Right cardiac atrium (tissue), 5 donors: ENCODE data around the gene CEP170B. TPM values are rescaled to one million over a fixed set of nuclear protein-coding genes. Genes with fewer than 3 reads are reported as not detected.

Experiments
- ATAC-seq, 2 donors: fragments of 200-7000 bp; cut with Tn5 transposase; one replicate each; pipeline versions ENCODE4 v1.8.0 to v1.9.1; 2020; ENCODE audit warnings: moderate library complexity in 2 of 2, mild to moderate bottlenecking in 1 of 2
- DNase-seq, 3 donors: peaks; one replicate each; pipeline ENCODE4 v3.0.0-alpha.2; 2020
- H3K27ac ChIP-seq: one replicate; pipeline ENCODE4 v1.5.1; 2013; ENCODE audit warnings: mild to moderate bottlenecking, low read length, control low read depth, moderate library complexity
- H3K27me3 ChIP-seq: one replicate; pipeline ENCODE4 v1.6.1; 2013; ENCODE audit not compliant: control insufficient read depth, insufficient read depth
- H3K4me1 ChIP-seq: one replicate; pipeline ENCODE4 v1.6.1; 2013; ENCODE audit warnings: low read length; ENCODE audit not compliant: control insufficient read depth, insufficient read depth
- H3K4me3 ChIP-seq: one replicate; pipeline ENCODE4 v1.5.1; 2013; ENCODE audit warnings: low read length, control low read depth
- H3K9me3 ChIP-seq: one replicate; pipeline ENCODE4 v1.6.1; 2013; ENCODE audit warnings: low read length; ENCODE audit not compliant: control insufficient read depth
- WGBS: extraction: QIAGEN DNeasy Blood & Tissue Kit; methylation state at CpG from one replicate; pipeline ENCODE4 v1.1.7; 2013; 5-methylcytosine and 5-hydroxymethylcytosine counted together
- intact Hi-C, 4 donors: fragments of 100-400 bp; cut with DNase I; formaldehyde crosslinking; loops; one replicate each; pipeline versions ENCODE4 v1.11.0 to v1.14.0; 2022 to 2023
- long read RNA-seq, 4 donors: library from polyadenylated mRNA; unstranded; transcript quantifications; one replicate each; pipeline ENCODE4 v2.0.0, GENCODE V29; 2020 to 2021
- polyA plus RNA-seq: library from polyadenylated mRNA; stranded (reverse); fragments of 200-250 nt; gene quantifications from one replicate; pipeline ENCODE4 v1.2.3, GENCODE V29; 2013
- total RNA-seq, 4 donors: library from RNA; stranded (reverse); fragmentation: NEBNext Ultra II Directional; extraction: Animal tissue kit (Norgen Biotek cat#: 25700); gene quantifications; one replicate each; pipeline ENCODE4 v1.2.1, GENCODE V29; 2021
- donor health status: healthy with polysubstance abuse.
- donor health status: DM: no; HTN: yes; CAD: no.
- donor health status: DM: no; HTN: no; CAD: no.
- donor health status: DM: no; HTN: yes; CAD: no; lungs with severe emphysema.
- donor health status: DM: yes; HTN: yes; CAD: no.

The CEP170B gene
- total RNA-seq (10 to 100 TPM; 10.4 to 19.1 (median 11.9) TPM), polyA plus RNA-seq (8.4 TPM)
- long read RNA-seq, donor 1, partial matches to known transcripts, result 17 of 17 reads
- long read RNA-seq, donor 1, other reads (novel, unspliced or antisense), result 0 of 17 reads
- long read RNA-seq, donor 2, partial matches to known transcripts, result 4 of 8 reads
- long read RNA-seq, donor 2, other reads (novel, unspliced or antisense), result 4 of 8 reads
- long read RNA-seq, donor 3, partial matches to known transcripts, result 7 of 13 reads
- long read RNA-seq, donor 3, other reads (novel, unspliced or antisense), result 6 of 13 reads
- long read RNA-seq, donor 4, partial matches to known transcripts, result 3 of 5 reads
- long read RNA-seq, donor 4, other reads (novel, unspliced or antisense), result 2 of 5 reads

DNA sequence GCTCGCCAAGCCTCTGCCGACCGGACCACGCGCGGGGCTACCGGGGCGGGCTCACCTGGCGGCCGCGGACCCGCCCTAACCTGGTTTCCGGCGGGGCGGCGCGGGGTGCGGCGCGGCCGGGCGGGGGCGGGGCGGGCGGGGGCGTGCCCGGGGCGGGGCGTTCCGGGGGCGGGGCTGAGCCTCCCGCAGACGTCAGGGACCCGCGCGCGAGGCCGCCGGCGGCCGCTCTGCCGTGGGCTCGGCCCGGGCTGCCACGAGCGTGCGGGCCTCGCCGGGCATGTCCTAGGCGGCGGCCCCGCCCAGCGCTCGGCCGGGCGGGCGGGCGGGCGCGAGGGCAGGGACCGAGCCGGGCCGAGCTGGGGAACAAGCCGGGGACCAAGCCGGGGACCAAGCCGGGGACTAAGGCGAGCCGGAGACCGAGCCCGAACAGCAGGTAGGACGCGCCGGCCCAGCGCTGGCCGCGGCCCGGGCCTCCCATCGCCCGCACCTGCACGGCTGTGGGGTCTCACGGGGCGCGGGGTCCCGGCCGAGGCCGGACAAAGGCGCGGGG is at the start of gene CEP170B:
Gene CEP170B (plus strand): TSS at position 188 of the 550 bp plus-strand sequence. CDS start 3,183 bp downstream, outside the sequence.
- H3K9me3 ChIP-seq, result no peaks in the 10 kb centered on the region
- H3K27ac ChIP-seq, result no peak within 1 kb of the TSS
- peak within 1 kb of the TSS; percentile 77 for H3K4me3 ChIP-seq
- ATAC-seq, result peak; percentile 39 to 65
- no peaks in the 10 kb centered on the region for H3K27me3 ChIP-seq
- DNase-seq, result peak; percentile 55 to 79 (median 78)
- no peaks in the 10 kb centered on the region for H3K4me1 ChIP-seq
- intact Hi-C loops, result no loop called here
- under 1% methylated on average over 88 of the region's 88 CpGs for WGBS

DNA sequence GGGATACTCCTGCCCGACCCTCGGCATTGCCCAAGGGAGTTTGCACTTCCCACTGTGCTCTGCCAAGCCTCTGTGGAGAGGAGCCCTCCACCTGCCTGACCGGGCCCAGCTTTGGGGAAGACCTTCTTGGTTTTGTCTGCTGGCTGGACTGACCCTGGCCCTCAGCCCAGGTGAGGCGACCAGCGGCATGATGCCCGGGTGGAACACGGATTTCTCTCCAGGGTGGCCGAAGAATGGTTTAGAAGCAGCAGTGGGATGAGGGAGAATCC is 48.5 kb upstream of the CEP170B start:
- ATAC-seq (no peak), DNase-seq (peak in 1 of 3 donors; percentile 70)
- H3K9me3 ChIP-seq, result no peaks in the 10 kb centered on the region
- peaks cover 3% of the 10 kb centered on the region for H3K4me1 ChIP-seq
- WGBS, result 1% methylated on average over 8 of the region's 8 CpGs
- H3K27me3 ChIP-seq, result no peaks in the 10 kb centered on the region
- peak overlapping the region; percentile 78 for H3K4me3 ChIP-seq
- intact Hi-C loops, result no loop called here
- peak overlapping the region; percentile 79 for H3K27ac ChIP-seq

DNA sequence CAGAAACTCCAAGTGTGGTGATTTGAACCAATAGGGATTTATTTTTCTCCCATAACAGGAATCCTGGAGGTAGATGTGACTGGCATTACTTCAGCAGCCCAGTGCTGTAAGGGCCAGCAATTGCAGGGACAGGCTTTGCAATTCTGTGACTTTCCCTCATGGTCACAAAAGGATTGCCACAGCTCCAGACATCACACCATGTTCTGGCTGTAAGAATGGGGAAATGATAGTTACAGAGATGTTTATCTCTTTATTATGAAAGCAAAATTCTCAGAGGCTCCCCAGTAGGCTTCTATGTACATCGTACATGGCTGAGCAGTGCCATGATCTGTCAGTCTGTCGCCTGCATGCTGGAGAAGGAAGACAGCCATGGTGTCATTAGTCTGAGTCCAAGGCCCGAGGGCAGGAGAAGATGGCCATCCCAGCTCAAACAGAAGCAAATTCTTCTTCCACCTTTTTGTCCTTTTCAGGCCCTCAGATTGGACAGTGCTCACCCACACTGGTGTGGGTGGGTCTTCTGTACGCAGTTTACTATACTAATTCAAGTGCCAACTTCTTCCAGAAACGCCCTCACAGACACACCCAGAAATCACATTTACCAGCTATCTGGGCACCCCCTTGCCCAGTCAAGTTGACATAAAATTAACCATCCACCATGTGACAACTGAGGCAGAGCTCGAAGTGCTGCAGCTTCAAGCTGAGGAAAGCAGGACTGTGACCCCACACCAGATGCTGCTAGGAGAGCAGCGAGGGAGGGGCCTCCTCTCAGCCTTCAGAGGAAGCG is 46.9 kb upstream of the CEP170B start:
- ATAC-seq, result no peak
- WGBS, result 94% methylated on average over 8 of the region's 8 CpGs
- no peaks in the 10 kb centered on the region for H3K9me3 ChIP-seq
- no peak overlapping the region for H3K27ac ChIP-seq
- peaks cover 3% of the 10 kb centered on the region for H3K4me1 ChIP-seq
- no peak for DNase-seq
- intact Hi-C loops, result no loop called here
- H3K27me3 ChIP-seq, result no peaks in the 10 kb centered on the region
- no peak overlapping the region for H3K4me3 ChIP-seq

DNA sequence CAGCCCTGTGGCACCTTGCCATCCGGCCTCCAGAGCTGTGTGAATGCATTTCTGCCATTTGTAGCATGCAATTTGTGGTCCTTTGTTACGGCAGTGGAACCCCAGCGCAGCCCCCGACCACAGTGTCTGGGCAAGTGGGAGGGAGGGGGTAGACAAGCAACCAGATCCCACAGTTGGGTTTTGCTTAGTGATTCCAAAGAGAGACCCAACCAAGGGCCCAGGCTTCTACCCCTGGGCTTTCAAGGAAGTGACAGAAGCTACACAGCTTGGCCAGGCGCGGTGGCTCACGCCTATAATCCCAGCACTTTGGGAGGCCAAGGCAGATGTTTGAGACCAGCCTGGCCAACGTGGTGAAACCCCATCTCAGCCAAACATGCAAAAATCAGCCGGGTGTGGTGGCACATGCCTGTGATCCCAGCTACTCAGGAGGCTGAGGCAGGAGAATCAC is 46.3 kb upstream of the CEP170B start:
- 91% methylated on average over 9 of the region's 9 CpGs for WGBS
- Histone ChIP-seq H3K9me3 (no peaks in the 10 kb centered on the region), H3K27me3 (no peaks in the 10 kb centered on the region), H3K4me1 (peaks cover 3% of the 10 kb centered on the region), H3K27ac (no peak overlapping the region), H3K4me3 (no peak overlapping the region)
- intact Hi-C loops, result no loop called here
- no peak for ATAC-seq
- DNase-seq, result peak in 2 of 3 donors; percentile 46 to 59

DNA sequence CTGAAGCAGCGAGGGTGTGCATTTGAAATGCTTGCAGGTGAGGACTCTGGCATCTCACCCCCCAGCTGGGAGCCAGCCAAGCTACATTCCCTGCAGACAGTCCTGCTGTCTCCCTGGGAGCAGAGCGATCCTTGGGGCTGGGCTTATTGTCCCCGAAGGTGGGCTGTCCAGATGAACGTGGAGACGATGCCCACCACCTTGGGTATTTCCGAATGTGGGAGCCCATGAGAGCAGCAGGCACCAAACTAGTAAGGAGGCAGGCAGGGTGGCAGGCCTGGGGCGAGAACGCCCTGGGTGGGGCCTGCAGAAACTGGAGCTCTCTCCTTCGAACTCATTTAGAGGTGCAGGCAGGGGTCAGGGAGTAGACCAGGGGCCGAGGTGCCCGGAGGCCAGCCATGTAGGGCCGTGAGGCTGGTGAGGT is 45.7 kb upstream of the CEP170B start:
- Histone ChIP-seq H3K4me1 (peaks cover 3% of the 10 kb centered on the region), H3K27me3 (no peaks in the 10 kb centered on the region), H3K4me3 (no peak overlapping the region), H3K27ac (no peak overlapping the region), H3K9me3 (no peaks in the 10 kb centered on the region)
- 87% methylated on average over 12 of the region's 12 CpGs for WGBS
- peak in 2 of 3 donors; percentile 21 to 40 for DNase-seq
- ATAC-seq, result no peak
- intact Hi-C loops, result no loop called here

DNA sequence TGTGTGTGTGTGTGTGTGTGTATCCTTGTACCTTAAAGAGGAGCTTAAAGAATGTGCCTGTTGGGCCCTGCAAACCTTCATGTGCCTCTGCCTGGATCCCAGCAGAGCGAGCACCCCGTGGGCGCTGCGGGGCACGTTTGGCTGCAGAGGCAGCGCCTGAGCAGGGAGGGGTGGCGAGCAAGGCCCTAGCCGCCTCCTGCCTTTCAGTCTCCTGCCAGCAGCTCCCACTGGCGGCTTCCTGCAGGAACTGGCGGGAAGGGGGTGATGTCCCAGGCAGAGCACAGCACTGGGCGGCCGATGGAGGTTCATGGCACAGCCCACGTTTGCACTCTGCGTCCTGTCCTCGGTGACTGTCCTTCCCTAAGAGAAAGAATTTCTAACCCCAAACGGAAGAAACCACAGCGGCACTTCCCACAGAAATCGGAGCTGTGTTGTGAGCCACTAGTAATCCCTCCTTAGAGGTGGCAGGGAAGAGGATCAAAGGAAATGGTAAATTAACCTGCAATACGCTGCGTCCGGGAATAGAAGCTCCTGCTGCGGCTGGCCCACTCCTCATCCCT is 44.3 kb upstream of the CEP170B start:
- Histone ChIP-seq H3K9me3 (no peaks in the 10 kb centered on the region), H3K27ac (no peak overlapping the region), H3K4me1 (peaks cover 4% of the 10 kb centered on the region), H3K27me3 (no peaks in the 10 kb centered on the region), H3K4me3 (no peak overlapping the region)
- intact Hi-C loops, result loop anchor here in 3 of 4 donors (5.0 kb wide), 1 partner anchor 53 kb away; no protein-coding TSS in a partner anchor
- DNase-seq, result peak; percentile 56 to 82 (median 81)
- WGBS, result 23% methylated on average over 22 of the region's 22 CpGs
- ATAC-seq, result peak; percentile 36 to 37

DNA sequence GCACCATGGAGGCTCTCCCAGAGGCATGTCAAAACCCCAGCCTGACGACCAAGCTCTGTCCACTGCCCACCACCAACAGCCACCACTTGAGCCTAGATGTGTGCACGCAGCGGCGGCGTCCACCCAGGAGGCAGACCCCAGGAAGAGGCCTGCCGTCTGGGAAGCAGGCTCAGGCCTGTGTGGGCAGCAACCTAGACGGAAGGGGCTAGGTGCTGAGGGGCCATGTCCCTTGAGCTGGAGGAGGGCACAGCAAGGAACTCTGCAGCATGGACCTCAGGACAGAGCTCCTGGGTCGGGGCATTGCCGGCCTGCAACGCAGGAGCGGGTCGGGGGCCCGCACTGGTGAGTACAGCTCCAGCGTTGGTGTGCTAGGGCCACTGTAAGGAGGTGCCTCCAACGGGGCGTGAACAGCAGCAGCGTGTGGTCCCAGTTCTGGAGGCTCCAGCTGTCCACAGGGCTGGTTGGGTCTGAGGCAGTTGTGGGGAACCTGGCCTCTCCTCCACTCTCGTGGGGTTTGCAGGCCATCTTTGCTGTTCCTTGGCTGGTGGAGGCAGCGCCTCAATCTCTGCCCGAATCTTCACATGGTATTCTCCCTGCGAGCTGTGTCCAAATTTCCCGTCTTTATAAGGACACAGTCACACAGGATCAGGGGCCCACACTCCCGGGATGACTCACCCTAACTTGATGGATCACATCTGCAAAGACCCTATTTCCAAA is 43.7 kb upstream of the CEP170B start:
- peaks cover 5% of the 10 kb centered on the region for H3K4me1 ChIP-seq
- no peaks in the 10 kb centered on the region for H3K9me3 ChIP-seq
- ATAC-seq (no peak), DNase-seq (peak in 2 of 3 donors; percentile 51 to 56)
- H3K27ac ChIP-seq, result no peak overlapping the region
- intact Hi-C loops, result loop anchor here in 3 of 4 donors (5.0 kb wide), 1 partner anchor 54 kb away; no protein-coding TSS in a partner anchor
- H3K4me3 ChIP-seq, result no peak overlapping the region
- WGBS, result 84% methylated on average over 23 of the region's 23 CpGs
- H3K27me3 ChIP-seq, result no peaks in the 10 kb centered on the region

DNA sequence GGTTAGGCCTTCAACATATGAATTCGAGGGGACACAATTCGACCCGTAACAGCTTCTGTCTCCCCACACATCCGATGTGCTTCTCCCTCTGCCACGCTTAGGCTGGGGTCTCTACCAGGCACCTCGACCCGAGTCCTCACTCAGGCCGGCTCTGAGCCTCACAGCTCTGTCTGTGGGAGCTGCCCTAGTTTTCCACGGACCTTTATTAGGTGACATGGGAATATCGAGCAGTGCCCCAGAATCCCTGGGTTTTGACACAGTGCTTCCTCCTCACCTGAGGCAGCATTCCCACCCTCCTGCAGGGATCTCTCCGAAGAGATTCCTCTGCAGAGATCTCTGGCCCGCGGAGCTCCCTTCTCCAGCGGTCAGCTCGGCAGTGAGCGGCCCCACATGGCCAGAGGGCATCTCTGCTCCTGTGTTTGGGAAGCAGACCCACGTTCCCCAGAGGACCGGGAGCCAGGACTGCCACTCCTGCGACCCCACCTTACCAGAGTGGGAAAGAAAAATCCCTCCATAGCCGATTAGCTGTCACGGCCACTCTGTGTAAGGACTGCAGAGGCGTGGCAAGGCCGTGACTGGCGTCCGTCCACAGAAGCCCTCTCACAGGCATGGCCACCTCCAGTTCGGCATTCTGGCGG is 43.0 kb upstream of the CEP170B start:
- Histone ChIP-seq H3K4me3 (no peak overlapping the region), H3K9me3 (no peaks in the 10 kb centered on the region), H3K27ac (no peak overlapping the region), H3K4me1 (peaks cover 3% of the 10 kb centered on the region), H3K27me3 (no peaks in the 10 kb centered on the region)
- ATAC-seq (no peak), DNase-seq (peak in 1 of 3 donors; percentile 48)
- 84% methylated on average over 27 of the region's 27 CpGs for WGBS
- intact Hi-C loops, result loop anchor here in 3 of 4 donors (5.0 kb wide), 1 partner anchor 55 kb away; no protein-coding TSS in a partner anchor

DNA sequence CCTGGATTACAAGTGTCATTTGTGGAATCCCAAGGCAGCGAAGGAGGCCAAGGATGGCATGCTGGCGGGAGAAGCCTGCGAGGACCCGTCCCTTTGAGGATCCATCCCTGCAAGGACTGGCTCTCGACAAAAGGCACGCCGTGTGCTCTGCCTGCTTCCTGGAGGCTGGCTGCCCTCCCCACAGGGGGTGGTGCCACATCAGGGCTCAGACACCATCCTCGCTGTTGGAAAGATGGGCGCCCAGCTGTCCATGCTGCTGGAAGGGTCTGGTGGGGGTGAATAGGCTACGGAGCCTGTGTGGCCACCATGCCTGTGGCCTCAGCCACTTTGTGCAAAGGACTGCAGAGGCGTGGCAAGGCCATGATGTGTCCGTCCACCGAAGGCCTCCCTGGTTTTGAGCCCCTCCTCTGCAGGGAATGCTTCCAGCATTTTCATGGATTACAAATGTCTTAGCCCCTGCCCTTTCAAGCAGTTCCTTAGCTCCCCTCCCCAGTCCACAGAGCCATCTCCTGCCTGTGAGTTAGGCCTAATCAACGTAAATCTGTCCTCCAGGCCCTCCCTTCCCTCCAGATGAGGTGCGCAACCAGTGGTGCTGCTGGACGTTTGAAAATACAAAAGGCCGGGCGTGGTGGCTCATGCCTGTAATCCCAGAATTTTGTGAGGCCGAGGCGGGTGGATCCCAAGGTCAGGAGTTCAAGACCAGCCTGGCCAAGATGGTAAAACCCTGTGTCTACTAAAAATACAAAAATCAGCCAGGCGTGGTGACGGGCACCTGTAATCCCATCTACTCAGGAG is 42.0 kb upstream of the CEP170B start:
- Histone ChIP-seq H3K4me3 (no peak overlapping the region), H3K9me3 (no peaks in the 10 kb centered on the region), H3K27me3 (no peaks in the 10 kb centered on the region), H3K27ac (no peak overlapping the region), H3K4me1 (peaks cover 3% of the 10 kb centered on the region)
- peak in 1 of 3 donors; percentile 35 for DNase-seq
- intact Hi-C loops, result loop anchor here in 3 of 4 donors (5.0 kb wide), 1 partner anchor 56 kb away; no protein-coding TSS in a partner anchor
- no peak for ATAC-seq
- 87% methylated on average over 22 of the region's 22 CpGs for WGBS
